NCI-H510A treated with DMSO at 0.1 percent for 48 hours (cell line): Measurements from ENCODE around the gene NEU4.
"Not testable (repeated sequence)": the region's sequence is repeated elsewhere in the genome, so short reads cannot be mapped to it uniquely, and the experiment has no call there.

ENCODE experiments used
- DNase-seq: peaks from one replicate; lab custom pipeline; 2025; lab: John Stamatoyannopoulos, UW

Gene NEU4, protein sequence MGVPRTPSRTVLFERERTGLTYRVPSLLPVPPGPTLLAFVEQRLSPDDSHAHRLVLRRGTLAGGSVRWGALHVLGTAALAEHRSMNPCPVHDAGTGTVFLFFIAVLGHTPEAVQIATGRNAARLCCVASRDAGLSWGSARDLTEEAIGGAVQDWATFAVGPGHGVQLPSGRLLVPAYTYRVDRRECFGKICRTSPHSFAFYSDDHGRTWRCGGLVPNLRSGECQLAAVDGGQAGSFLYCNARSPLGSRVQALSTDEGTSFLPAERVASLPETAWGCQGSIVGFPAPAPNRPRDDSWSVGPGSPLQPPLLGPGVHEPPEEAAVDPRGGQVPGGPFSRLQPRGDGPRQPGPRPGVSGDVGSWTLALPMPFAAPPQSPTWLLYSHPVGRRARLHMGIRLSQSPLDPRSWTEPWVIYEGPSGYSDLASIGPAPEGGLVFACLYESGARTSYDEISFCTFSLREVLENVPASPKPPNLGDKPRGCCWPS

GRCh38 chr2:241808721-241809382, at the start of gene NEU4:
NEU4 (plus strand) TSS chr2:241809193; CDS start chr2:241814485, 5,292 bp downstream.
- no peak for DNase-seq

DNA sequence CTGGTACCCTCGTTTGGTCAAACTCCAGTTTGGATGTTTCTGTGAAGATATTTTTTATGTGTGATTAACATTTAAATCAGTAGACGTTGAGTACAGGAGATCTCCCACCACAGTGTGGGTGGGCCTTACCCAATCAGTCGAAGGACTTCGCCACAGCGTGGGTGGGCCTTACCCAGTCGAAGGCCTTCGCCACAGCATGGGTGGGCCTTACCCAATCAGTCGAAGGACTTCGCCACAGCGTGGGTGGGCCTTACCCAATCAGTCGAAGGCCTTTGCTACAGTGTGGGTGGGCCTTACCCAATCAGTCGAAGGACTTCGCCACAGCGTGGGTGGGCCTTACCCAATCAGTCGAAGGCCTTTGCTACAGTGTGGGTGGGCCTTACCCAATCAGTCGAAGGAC, 49.1 kb upstream of the NEU4 start:
- DNase-seq, result not testable (repeated sequence)

- DNase-seq, result no peak
These were observed 48.7 kb upstream of the NEU4 start for GRCh38 chr2:241760301-241760771.

- DNase-seq, result peak; percentile 6
These were observed 46.6 kb upstream of the NEU4 start for GRCh38 chr2:241762321-241762932.

GRCh38 chr2:241762933-241763369, 46.0 kb upstream of the NEU4 start:
- DNase-seq, result no peak

- no peak for DNase-seq
These were observed 45.3 kb upstream of the NEU4 start for GRCh38 chr2:241763551-241764274.

DNA sequence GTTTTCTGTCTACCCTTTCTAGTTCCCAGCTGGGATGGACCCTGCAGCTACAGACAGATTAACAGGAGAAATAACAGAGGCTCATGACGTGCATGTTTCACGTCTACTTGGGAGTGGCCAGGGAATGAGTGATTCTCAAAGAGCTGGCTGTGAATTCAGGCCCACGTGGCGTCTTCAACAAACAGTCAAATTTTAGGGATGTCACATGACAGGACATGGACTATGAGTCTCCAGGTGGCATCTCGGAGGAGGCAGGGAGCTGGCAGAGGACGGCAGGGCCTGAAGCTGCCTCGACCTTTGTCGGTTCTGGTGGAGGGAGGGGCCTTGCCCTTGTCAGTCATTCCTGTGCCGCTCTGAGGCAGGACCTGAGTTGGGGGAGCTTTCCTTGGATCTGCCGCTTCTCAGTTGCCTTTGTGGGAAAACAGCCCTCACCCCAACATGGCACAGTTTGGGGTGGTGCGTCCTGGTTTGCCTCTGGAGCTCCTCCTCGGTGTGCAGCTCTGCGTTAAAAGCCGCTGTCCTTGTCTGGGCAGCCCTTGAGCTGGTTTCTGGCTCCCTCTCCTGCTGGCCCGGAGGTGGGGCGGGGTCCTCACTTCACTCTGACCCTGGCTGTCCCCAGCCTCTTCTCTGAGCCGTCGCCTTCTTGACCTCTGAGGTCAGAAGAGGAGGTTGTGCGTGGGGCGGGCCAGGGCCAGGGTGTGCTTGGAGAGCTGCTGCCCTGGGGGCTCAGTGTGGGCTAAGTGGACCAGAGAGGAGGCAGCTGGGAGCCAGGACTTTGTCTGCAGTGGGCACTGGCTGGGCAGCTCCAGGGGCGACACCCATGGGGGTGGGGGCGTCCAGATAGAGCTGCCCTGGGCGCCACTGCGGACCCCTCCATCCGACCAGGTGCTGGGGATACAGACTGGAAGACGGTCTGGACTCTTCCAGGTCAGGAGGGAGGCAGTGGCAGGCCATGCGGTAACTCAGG, 44.4 kb upstream of the NEU4 start:
- DNase-seq, result no peak

- no peak for DNase-seq
These were observed 41.3 kb upstream of the NEU4 start for GRCh38 chr2:241767464-241768250.

- DNase-seq, result no peak
These were observed 40.7 kb upstream of the NEU4 start for GRCh38 chr2:241768251-241768711.

DNA sequence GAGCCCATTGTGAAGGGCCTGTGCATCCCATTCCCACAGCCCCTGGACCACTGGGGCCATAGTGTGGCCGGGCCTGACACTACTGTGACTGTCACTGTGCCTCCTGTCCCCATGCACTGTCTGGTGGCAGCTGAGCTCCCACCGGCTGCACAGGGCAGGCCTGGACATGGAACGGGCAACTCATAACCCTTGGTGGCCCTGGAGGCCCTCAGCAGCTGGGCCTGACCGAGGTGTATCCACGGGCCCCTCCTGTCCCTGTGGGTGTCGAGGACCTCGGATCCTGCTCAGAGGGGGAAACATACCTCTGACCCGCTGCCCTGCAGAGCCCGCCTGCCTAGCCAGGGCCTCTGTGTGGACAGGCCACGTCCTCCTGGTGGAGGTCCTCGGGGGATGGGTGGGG, 40.1 kb upstream of the NEU4 start:
- DNase-seq, result no peak

GRCh38 chr2:241769819-241770184, 39.2 kb upstream of the NEU4 start:
- no peak for DNase-seq

DNA sequence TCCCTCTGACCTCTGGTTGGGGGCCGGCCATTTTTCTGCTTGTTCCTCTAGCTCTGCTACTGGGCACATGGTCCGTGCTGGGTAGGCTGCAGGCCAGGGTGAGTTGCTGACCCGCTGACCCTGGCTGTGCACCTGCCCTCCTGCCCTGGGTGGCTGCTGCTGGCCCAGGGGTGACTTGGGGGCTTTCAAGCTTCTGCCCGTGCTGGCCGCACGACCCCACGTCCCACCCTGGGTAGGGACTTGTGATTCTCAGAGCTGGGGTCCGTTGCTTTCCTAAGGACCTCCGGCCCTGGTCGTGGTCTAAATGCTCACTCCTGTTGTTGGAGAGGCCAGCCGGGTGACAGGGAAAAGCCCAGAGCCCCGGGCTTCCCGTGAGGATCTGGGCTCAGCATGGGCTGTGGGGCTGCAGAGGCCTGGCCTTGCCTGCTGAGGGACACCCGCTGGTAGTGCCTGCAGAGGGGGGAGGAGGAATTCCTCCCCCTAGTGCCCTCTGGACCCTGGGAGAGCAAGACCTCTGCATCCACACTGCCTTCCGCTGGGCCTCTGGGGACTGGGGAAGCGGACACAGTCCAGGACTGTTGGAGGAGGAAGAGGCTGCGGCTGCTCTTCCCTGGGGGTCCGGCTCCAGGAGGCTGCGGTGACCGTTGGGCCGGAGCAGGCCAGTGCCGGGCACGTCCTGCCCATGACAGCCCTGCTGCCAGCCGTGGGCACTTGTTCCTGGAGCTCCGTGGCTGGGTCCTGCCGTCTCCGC, 38.6 kb upstream of the NEU4 start:
- no peak for DNase-seq

GRCh38 chr2:241770936-241771285, 38.1 kb upstream of the NEU4 start:
- DNase-seq, result no peak

- no peak for DNase-seq
These were observed 37.5 kb upstream of the NEU4 start for GRCh38 chr2:241771286-241772062.

GRCh38 chr2:241772063-241772499, 36.9 kb upstream of the NEU4 start:
- DNase-seq, result no peak

DNA sequence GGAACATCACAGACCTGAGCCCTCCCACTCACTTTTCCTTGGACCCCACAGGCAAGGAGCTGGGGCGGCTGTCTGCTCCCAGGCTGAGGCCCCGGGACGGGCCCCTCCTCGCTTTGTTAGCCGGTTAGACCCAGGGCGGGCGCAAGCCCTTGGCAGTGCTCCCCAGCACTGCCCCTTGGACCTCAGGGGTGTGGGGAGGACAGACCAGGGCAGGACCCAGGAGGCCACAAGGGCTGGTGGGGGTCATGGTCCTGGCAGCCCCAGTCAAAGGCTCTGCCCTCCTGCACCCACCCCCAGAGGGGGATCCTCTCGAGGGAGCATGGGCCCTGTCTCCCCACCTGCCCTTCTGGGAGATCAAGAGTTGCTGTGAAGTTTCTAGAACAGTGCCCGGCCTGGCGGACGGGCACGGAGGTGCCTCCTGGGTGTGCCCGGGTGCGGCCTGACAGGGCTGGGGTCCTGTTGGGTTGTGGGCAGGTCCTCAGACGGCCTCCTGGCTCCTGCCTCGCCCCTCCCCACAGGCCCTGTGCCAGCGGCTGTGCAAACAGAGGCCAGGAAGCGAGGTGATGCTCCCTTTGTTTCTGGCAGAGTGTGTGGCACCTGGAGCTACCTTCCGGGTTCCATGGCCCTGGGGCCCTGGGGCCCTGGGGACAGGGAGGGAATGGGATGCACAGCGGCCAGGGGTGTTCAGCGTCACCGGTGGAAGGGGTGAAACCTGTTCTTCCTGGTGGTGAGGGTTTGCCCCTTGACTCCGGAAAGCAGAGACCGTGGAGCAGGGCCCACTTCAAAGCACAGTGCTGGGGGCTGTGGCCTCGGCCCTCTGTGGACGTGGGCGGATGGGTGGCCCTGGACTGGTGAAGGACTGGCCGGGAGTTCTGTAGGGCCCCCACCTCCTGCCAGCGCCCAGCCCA, 35.2 kb upstream of the NEU4 start:
- peak; percentile 3 for DNase-seq
